ENCODE measurements around the gene SFN.

DNA sequence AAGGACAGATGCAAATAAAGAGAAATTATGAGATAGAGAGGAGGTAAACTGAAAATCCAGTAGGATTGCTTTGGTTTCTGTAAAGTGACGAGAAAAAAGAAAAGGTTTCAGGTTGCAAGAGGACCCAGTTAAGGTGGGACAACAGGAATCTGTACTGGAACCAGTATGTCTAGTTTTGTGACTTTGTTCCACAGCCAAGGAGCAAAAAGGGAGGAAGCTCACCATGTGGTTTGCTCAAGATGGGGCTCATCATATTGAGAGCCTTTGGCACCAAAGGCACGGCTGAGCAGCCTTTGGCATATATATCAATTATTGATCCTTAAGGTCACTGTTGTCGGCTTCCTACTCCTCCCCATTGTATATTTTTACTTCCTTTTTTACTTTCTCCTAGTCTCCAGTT lies 38.2 kb upstream of the SFN start:
- TF ChIP-seq, protein P1, sequence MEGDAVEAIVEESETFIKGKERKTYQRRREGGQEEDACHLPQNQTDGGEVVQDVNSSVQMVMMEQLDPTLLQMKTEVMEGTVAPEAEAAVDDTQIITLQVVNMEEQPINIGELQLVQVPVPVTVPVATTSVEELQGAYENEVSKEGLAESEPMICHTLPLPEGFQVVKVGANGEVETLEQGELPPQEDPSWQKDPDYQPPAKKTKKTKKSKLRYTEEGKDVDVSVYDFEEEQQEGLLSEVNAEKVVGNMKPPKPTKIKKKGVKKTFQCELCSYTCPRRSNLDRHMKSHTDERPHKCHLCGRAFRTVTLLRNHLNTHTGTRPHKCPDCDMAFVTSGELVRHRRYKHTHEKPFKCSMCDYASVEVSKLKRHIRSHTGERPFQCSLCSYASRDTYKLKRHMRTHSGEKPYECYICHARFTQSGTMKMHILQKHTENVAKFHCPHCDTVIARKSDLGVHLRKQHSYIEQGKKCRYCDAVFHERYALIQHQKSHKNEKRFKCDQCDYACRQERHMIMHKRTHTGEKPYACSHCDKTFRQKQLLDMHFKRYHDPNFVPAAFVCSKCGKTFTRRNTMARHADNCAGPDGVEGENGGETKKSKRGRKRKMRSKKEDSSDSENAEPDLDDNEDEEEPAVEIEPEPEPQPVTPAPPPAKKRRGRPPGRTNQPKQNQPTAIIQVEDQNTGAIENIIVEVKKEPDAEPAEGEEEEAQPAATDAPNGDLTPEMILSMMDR (IDR thresholded peaks at IDR 0.05) = no peak
- TF ChIP-seq EZH2 (IDR thresholded peaks at IDR 0.05) = no peak

All from neural progenitor cell (in vitro differentiated cells).